ENCODE results near the gene ZNF536. TPM values are rescaled to one million over a fixed set of nuclear protein-coding genes. Genes with fewer than 3 reads are reported as not detected.

Gene ZNF536
- total and polyA plus RNA-seq, 7 donors, result 0.01 to 0.94 (median 0.20) TPM; not detected in 1

- Histone ChIP-seq H3K4me1 (no peaks in the 10 kb centered on the region), H3K9me3 (no peaks in the 10 kb centered on the region), H3K4me3 (no peak overlapping the region), H3K36me3 (ENCODE audit: insufficient read depth in 1 of 2, low read depth in 1 of 2) (no peaks in the 10 kb centered on the region), H3K27me3 (ENCODE audit: insufficient read depth in 3 of 3, low read length in 2 of 3) (no peaks in the 10 kb centered on the region), H3K27ac (no peak overlapping the region)
- DNase-seq, result no peak
- ATAC-seq, result no peak
- WGBS, 3 donors, result 87 to 90% (median 89%) methylated on average over 13 of the region's 13 CpGs
- intact Hi-C loops (cut with DNase I), result no loop called here
- TF ChIP-seq, protein P1, sequence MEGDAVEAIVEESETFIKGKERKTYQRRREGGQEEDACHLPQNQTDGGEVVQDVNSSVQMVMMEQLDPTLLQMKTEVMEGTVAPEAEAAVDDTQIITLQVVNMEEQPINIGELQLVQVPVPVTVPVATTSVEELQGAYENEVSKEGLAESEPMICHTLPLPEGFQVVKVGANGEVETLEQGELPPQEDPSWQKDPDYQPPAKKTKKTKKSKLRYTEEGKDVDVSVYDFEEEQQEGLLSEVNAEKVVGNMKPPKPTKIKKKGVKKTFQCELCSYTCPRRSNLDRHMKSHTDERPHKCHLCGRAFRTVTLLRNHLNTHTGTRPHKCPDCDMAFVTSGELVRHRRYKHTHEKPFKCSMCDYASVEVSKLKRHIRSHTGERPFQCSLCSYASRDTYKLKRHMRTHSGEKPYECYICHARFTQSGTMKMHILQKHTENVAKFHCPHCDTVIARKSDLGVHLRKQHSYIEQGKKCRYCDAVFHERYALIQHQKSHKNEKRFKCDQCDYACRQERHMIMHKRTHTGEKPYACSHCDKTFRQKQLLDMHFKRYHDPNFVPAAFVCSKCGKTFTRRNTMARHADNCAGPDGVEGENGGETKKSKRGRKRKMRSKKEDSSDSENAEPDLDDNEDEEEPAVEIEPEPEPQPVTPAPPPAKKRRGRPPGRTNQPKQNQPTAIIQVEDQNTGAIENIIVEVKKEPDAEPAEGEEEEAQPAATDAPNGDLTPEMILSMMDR (IDR thresholded peaks at IDR 0.05), result no peak
Observed at GRCh38 chr19:30557927-30558557, 185.9 kb downstream of the ZNF536 start.

GRCh38 chr19:30558793-30559192 is 186.6 kb downstream of the ZNF536 start:
- DNase-seq, result no peak
- H3K9me3 ChIP-seq, result no peaks in the 10 kb centered on the region
- intact Hi-C loops (cut with DNase I), result no loop called here
- TF ChIP-seq, protein P1 (IDR thresholded peaks at IDR 0.05), result no peak
- no peak for ATAC-seq
- H3K27me3 ChIP-seq (ENCODE audit: insufficient read depth in 3 of 3, low read length in 2 of 3), result peaks cover 0 to 3% (median 0%) of the 10 kb centered on the region in 3 donors
- no peaks in the 10 kb centered on the region for H3K36me3 ChIP-seq (ENCODE audit: insufficient read depth in 1 of 2, low read depth in 1 of 2)
- H3K4me1 ChIP-seq, result no peaks in the 10 kb centered on the region
- H3K4me3 ChIP-seq, result no peak overlapping the region
- WGBS, 3 donors, result 95 to 97% (median 96%) methylated on average over 6 of the region's 6 CpGs
- H3K27ac ChIP-seq, result no peak overlapping the region

- no peak for ATAC-seq
- Histone ChIP-seq H3K27me3 (ENCODE audit: insufficient read depth in 3 of 3, low read length in 2 of 3) (peaks cover 0 to 3% (median 0%) of the 10 kb centered on the region in 3 donors), H3K36me3 (ENCODE audit: insufficient read depth in 1 of 2, low read depth in 1 of 2) (no peaks in the 10 kb centered on the region), H3K9me3 (no peaks in the 10 kb centered on the region), H3K27ac (no peak overlapping the region), H3K4me1 (no peaks in the 10 kb centered on the region), H3K4me3 (no peak overlapping the region)
- no peak for DNase-seq
- TF ChIP-seq, protein P1 (IDR thresholded peaks at IDR 0.05), result no peak
- WGBS, 3 donors, result 79 to 83% (median 79%) methylated on average over 8 to 9 of the region's 9 CpGs
- intact Hi-C loops (cut with DNase I), result no loop called here
Observed at GRCh38 chr19:30559446-30559845, 187.3 kb downstream of the ZNF536 start.

DNA sequence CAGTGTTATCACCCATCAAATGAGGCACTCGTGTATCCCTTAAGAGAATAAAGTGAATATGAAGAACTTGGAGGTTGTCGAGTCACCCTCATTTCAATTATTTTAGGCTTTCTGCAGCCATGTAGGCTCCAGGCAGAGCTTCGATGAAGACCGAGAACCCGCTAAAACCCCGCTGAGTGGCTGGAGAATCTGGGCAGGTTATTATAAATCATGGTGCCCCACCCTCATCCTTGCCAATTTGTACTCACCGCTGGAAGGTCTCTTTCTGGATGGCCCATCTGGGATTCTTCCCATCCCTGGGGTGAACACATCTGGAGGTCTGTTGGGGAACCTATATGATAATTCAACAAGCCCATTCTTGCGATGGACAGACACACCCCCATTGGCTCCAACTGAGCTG is 190.8 kb downstream of the ZNF536 start:
- Histone ChIP-seq H3K27ac (no peak overlapping the region), H3K4me3 (no peak overlapping the region), H3K4me1 (no peaks in the 10 kb centered on the region), H3K36me3 (ENCODE audit: insufficient read depth in 1 of 2, low read depth in 1 of 2) (no peaks in the 10 kb centered on the region), H3K27me3 (ENCODE audit: insufficient read depth in 3 of 3, low read length in 2 of 3) (peaks cover 0 to 3% (median 2%) of the 10 kb centered on the region in 3 donors), H3K9me3 (no peaks in the 10 kb centered on the region)
- ATAC-seq (no peak), DNase-seq (no peak)
- intact Hi-C loops (cut with DNase I), result no loop called here
- TF ChIP-seq, protein P1 (IDR thresholded peaks at IDR 0.05), result no peak
- 94 to 95% (median 94%) methylated on average over 8 of the region's 8 CpGs for WGBS, 3 donors

GRCh38 chr19:30563691-30564090 is 191.5 kb downstream of the ZNF536 start:
- ATAC-seq (no peak), DNase-seq (no peak)
- H3K9me3 ChIP-seq, result no peaks in the 10 kb centered on the region
- H3K36me3 ChIP-seq (ENCODE audit: insufficient read depth in 1 of 2, low read depth in 1 of 2), result no peaks in the 10 kb centered on the region
- intact Hi-C loops (cut with DNase I), result no loop called here
- no peak overlapping the region for H3K27ac ChIP-seq
- TF ChIP-seq, protein P1 (IDR thresholded peaks at IDR 0.05), result no peak
- H3K4me1 ChIP-seq, result no peaks in the 10 kb centered on the region
- WGBS, 3 donors, result 91 to 95% (median 95%) methylated on average over 3 of the region's 3 CpGs
- peaks cover 0 to 3% (median 2%) of the 10 kb centered on the region in 3 donors for H3K27me3 ChIP-seq (ENCODE audit: insufficient read depth in 3 of 3, low read length in 2 of 3)
- H3K4me3 ChIP-seq, result no peak overlapping the region
